HTERT RPE-1 (cell line): ENCODE results near the gene SNX9.
"Not testable (repeated sequence)": the region's sequence is repeated elsewhere in the genome, so short reads cannot be mapped to it uniquely, and the experiment has no call there.

Experiments
- in situ Hi-C: fragments of 300-500 bp; cut with MboI; formaldehyde crosslinking; loops from 4 replicates; pipeline ENCODE4 v1.14.3; 2020; ENCODE audit warnings: low sequenced_read_pairs

Gene SNX9

DNA sequence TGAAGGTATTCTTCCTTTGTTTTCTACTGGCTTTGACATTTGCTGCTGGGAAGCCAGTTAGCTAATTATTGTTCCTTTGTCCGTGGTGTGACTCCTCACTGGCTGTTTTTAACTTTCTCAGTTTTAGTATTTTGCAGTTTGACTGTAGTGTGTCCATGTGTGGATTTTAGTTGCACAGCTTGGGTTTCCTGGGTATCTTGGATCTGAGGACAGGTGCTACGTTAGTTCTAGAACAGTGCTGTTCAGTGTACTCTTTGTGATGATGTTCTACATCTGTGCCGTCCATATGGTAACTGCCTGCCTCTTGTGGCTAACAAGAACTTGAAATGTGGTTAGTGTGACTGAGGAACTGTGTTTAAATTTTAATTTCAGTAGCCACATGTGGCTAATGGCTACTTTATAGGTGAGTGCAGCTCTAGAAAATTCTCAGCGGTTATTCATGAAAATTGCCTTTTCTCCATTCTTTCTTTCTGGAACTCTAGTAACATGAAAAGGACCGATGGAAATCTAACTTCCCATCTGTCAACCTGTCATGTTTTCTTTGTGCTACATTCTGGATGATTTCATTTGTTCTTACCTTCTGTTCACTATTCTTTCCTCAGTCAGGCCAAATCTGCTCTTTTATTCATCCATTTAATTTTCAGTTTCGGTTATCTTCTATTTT, 7.4 kb downstream of the SNX9 start:
- in situ Hi-C loops, result no loop called here

DNA sequence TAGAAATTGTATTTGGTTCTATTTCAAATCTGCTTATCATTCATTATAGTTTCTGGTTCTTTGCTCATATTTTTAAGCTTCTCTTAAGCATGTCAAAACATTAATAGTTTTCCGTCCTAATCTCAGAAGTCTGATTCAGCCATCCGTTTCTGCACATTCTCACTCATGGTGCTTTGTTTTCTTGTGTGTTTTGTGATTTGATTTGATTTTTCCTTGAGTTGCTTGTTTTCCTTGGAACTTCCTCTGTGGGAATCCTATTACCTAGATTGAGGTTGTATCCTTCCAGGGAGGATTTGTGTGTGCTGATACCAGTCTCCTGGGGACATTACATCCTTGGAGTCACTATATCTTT, 7.9 kb downstream of the SNX9 start:
- in situ Hi-C loops, result no loop called here

DNA sequence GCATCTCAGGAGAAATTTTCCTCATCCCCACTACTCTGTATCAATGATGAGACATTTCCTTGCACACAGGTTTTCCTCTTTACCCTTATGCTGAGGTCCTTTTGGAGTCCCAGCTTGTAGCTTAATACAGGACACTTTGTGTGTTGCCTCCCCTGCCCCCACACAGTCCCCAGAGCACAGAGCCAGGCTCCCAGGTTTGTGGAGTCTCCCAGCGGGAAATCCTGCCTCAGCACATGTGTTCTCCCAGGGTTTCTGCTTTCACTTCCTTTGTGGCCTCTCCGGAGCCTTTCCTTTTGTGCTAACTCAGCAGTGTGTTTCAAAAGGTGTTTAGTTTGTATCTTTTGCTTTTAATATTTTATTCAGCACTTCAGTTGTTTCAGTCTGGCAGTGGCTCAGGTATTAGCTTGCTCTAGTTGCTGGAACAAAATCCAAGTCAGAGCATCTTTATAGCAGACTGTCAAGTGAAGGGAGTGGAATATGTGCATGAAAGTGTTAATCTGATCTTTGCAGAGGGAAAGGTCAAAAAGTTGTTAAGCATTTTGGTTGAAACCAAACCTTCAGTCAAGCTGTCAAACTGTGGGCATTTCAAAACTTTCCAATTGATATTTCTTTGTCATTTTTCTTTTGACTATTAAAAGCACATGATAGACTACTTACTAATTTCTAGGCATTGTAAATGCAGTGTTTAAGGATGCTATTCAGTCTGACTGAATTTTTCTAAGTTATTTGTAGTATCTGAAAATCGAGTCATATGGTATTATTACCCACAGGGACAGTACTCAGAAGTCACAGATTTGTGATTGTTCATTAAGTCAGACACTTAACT, 8.6 kb downstream of the SNX9 start:
- in situ Hi-C loops, result no loop called here

DNA sequence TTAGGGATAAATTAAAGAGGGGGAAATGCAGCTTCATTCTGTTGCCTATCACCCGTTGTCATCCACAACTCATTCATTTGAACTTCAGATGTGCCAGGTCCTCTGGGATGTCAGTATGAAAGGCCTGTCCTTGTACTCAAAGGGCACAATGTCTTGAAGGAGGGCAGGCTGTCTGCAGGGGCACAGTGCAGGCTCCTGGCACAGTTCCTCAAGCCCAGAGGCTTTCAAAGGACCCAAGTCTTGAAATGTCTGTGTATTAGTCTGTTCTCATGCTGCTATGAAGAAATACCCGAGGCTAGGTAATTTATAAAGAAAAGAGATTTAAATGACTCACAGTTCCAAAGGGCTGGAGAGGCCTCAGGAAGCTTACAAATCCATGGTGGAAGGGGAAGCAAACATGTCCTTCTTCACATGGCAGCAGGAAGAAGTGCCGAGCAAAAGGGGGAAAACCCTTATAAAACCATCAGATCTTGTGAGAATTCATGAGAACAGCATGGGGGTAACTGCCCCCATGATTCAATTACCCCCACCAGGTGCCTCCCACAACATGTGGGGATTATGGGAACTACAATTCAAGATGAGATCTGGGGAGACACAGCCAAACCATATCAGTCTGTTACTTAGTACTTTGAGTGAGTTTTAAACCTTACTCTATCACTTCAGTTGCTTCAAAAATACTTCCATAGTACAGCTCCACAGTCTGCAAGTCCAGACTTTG, 9.4 kb downstream of the SNX9 start:
- in situ Hi-C loops, result no loop called here

DNA sequence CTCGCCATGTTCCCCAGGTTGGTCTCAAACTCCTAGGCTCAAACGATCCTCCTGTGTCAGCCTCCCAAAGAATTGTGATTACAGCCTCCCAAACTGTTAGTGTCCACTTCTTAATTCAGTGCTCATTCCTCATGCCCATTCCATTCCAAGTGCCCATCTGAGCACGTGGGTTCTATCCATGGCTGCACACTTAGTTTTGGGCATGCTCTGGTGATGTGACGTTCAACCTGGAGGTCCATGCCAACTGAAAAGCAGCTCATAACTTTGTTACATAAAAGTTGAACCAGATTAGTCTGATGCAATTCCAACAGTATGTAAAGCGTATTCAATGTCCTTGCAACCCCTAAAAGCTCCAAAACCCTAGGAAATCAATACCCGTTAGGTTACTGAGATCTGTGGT, 11.5 kb downstream of the SNX9 start:
- in situ Hi-C loops, result no loop called here

DNA sequence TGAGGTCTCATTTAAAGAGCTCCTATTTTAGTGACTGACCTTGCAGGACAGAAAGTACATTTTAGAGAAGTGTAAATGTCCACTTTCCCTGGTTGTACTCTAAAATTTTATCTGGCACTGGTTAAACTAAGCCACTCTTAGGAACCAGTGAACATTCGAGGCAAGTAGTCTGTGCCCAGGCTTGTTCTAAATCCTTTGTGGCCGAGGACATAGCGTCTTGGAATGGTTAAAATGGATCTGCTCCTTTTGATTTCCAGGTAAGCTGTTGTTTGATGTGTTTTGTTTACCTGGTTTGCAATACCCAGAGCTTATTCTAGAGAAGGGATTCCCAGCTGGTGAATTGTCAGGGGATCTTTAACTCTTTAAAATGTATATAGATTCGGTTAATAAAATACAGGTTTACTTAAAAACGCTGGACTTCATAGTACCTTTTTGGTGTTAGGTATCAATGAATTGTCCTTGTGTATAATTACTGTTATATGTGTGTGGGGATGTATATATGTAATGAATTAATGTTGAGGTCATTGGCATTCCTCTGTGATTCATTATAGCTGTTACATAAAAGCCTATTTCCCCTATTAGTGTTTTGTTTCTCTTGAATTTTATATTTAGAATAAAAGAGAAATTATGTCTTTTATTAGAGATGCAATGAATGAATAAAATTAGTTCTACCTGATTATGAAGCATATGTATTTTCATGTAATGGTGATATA, 15.8 kb downstream of the SNX9 start:
- in situ Hi-C loops, result no loop called here

DNA sequence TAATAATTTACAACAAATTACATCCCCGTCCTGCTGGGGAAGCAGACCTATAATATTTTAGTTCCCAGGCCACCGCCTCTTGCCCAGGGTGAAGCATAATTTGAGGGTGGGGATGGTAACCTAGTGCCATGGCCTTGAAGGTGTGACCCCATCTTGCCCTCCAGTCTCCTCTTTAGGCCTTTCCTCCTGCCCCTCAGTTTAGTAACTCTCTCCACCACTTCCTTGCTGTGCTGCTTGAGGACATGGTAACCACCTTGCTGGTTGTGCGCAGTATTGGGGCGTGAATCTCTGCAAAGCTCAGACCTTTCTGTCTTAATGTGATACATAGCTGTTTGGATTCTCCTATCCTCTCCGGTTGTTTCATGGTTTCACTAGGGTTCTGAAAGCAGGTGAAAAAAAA, 16.6 kb downstream of the SNX9 start:
- in situ Hi-C loops, result no loop called here

DNA sequence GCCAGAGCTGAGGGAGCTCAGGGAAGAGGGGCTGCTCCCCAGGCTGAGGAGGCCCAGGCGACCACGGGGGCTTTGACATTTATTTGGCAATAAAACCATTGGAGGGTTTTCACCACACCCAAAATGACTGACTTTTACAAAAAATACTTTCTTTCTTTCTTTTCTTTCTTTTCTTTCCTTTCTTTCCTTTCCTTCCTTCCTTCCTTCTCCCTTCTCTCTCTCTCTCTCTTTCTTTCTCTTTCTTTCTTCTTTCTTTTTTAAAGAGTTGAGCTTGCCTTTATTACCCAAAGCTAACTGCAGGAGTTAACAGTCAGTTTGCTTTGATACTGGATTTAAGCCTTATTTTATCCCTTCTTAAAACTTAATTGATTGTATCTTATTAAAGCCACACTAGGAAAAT, 17.2 kb downstream of the SNX9 start:
- in situ Hi-C loops, result no loop called here

DNA sequence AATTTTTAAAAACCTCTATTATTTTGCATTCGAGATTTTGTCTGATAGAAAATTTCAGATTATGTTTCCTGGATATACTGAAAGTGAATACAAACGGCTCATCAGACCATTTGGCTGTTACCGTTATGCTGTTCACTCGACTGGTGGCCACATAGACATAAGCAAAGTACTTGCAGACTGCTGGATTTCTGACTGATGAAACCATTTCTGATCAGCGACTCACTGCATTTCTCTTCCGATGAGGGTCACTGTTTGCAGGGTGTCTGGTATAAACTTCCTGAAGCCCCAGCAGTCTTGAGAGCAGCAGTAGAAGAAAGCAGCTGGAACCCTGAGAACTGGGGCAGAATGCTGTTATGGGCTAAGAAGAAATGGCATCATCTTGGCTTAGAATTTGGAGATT, 17.7 kb downstream of the SNX9 start:
- in situ Hi-C loops, result no loop called here

DNA sequence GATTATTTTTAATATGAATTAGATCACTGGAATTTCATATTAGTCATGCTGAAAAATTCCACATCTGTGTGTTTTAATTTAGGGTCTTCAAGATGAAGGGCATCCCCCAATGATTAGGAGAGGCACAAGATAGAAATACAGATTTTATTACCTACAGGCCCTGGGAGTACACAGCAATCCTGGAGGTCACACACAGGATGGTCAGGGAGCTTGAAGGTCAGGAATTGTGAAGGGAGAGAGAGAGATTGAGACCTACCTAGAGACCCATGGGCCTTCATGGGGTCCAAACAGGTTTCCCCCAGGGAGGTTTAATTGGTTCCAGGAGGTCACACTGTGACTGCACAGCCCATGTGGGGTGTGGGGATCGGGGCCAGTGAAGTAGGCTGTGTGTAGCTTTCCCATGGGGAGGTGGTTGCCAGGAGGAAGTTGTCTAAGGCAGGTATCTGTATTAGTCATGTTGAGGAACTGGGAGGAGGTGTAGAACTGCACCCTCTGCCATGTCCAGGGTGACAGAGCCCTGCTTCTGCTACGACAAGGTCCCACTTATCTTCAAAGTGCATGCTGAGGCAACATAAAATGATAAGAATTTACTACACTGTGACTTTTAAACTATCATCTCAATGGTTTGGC, 18.3 kb downstream of the SNX9 start:
- in situ Hi-C loops, result no loop called here

DNA sequence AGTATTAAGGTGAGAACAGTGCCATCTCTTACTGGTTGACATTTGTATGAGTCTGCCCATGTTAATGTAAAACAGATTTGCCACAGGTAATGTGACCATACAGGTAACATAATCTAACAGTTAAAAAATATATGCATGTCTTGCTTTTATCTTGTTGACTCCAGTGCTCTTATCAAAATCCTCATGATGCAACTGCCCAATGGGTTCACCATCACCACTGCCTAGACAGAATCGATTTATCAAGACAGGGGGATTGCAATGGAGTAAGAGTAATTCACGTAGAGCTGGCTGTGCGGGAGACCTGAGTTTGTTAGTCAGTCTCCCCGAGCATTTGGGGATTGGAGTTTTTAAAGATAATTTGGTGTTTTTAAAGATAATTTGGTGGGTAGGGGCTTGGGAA, 19.2 kb downstream of the SNX9 start:
- in situ Hi-C loops, result no loop called here

DNA sequence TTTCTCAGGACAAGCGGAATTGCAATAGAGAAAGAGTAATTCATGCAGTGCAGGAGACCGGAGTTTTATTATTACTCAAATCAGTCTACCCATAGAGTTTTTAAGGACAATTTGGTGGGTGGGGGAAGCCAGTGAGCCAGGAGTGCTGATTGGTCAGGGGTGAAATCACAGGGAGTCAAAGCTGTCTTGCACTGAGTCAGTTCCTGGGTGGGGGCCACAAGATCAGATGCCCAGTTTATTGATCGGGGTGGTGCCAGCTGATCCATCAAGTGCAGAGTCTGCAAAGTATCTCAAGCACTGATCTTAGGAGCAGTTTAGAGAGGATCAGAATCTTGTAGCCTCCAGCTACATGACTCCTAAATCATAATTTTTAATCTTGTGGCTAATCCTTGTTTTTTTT, 21.1 kb downstream of the SNX9 start:
- in situ Hi-C loops, result not testable (repeated sequence)

DNA sequence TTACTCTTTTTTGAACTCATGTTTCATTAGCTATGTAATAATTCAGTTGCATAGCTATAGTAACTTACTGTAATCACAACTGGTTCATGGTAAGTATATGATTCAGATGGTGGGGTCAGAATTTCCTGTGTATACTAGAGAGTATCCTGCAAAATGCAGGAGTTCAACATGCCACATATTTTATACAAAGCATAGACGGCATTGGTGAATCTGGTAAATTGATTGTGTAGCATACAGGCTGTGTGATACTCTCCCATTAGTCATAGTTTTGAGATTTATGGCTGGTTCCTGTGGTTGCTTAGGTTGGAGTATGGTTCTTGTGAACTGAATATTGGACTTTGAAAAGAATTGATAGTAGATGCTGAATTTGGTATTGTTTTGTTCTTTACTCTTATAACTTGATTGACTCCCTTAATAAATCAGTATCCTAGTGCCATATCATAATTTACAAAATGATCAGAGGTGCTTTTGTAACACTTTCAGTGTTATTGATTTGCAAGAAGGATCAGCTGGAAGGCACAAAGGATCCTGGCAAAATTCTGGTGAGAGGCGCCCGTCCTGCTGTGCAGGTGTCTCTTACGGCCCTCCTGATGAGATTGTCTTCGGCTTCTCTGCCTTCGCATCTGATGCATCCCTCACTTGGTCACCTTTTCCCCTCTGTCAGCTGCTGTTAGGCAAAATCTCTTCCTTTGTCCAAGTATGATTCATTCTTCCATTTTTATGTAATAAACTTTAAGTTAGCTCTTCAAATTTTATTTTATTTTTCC, 22.6 kb downstream of the SNX9 start:
- in situ Hi-C loops, result no loop called here

DNA sequence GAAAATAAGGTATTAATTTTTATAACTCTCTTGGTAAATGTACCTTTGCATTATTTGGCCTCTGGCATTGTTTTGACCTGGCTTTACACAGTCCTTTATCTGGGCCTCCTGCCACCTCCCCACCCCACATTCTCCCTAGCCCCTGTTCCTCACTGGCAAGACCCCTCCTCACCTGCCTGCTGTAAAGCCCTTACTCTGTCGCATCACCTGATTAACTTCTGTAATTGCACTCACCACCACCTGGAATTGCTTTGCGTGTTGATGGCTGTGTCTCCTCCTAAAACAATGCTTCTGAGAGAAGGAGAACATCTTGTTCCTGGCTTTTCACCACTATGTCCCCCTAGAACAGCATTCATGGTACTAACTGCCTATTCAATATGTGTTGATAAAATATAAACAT, 24.8 kb downstream of the SNX9 start:
- in situ Hi-C loops, result no loop called here

DNA sequence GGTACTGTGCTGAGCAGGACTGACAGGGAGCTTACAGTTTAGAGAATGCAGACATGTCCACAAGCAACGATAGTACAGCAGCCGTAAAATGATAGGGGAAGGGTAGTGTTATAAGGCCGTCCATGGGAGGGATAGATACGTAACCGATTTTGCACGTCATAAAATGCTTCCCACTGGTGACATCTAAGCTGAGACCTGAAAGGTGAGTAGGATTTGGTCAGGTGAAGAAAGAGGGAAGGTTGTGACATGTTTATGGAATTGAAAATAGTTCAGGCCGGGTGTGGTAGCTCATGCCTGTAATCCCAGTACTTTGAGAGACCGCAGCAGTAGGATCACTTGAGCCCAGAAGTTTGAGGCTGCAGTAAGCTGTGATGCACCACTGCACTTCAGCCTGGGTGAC, 25.6 kb downstream of the SNX9 start:
- in situ Hi-C loops, result no loop called here

DNA sequence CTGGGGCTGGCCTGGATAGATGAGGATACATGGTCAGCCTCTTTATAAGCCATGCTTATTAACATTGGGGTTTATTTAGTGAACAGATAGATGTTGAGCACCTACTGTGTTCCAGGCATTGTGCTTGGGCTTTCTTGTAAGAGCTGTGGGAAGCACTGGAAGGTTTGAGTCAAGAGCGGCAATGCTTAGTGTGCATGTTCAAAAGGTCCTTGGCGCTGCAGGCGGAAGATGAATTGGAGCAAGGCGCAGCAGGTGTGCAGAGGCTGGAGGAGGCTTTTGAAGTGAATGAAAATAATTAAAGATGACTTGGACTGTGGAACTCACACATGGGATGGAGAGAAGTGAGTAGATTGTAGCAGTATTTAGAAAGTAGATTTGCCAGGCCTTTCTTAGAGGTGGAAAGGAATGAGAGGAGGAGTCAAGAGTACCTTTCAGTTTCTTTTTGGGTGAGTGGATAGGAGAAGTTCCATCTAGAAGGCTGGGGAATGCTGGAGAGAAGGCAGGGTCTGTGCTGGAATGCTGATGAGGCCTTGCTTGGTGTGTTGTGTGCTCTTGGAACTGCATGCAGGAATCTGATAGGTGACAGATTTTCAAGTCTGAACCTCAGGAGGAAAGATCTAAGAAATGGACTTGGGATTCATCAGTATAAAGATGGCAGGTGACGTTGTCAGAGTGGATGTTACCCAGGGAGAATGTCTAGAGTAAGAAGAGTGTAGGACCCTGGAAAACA, 26.4 kb downstream of the SNX9 start:
- in situ Hi-C loops, result no loop called here

DNA sequence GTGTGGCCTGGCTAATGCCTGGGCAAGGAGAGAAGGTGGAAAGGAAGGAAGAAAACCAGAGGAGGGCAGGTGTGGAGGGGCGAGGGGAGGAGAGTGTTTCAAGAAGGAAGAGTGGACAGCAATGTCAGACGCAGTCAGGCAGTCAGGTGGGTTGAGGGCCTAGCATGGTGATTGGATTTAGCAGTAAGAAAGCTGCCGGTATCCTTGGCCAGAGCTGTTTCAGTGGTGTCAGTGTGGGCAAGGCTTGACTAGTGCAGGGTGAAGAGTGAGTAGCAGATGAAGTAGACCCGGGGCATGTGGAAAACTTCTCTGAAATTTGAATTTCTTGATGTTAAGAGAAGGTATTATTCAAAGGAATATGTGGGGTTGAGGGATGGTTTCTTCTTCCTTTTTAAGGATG, 27.0 kb downstream of the SNX9 start:
- in situ Hi-C loops, result no loop called here

DNA sequence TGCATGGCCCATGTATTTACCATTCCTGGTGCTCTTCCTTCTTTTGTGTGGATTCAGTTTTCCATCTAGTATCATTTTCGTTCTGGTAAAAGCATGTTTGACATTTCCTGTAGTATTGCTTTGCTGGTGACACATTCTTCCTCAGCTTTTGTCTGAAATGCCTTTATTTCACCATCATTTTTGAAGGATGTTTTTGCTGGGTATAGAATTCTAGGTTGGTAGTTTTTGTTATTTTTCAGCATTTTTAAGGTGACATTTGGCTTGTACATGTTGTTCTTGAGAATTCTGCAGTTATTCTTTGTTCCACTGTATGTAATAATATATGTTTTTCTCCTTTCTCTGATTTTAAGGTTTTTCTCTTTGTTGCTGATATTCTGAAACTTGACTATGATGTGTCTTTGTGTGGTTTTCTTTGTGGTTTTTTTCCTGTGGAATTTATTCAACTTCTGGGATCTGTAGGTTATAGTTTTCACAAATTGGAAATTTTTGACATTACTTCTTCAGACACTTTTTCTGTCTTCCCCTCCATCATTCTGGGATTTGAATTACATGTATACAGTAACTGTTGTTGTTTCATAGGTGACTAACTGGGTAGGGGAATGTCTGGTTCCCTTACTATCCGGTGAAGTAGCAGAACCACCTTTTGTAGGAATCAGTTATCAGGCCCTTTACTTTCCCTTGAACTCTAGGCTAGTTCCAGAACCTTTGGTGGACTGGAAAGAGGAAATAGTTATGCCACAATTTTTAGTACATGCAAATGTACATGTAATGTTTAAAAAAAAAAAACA, 30.2 kb downstream of the SNX9 start:
- in situ Hi-C loops, result no loop called here
